Fibroblast of pulmonary artery (primary cell): Measurements from ENCODE around the gene LY86.

Source experiments
- DNase-seq: peaks from one replicate; pipeline ENCODE4 v3.0.0-alpha.2; 2010; ENCODE audit warnings: low read depth
- H3K4me3 ChIP-seq: replicated peaks from 2 replicates; pipeline ENCODE4 v1.5.1; 2011; ENCODE audit warnings: low read depth, mild to moderate bottlenecking, control low read depth, low read length, moderate library complexity
- TF ChIP-seq, protein P1 (sequence below): IDR thresholded peaks from 2 replicates; pipeline ENCODE4 v1.5.1; 2011; ENCODE audit warnings: mild to moderate bottlenecking, control low read depth, low read length, inconsistent platforms; ENCODE audit errors: missing control alignments

Gene LY86

DNA sequence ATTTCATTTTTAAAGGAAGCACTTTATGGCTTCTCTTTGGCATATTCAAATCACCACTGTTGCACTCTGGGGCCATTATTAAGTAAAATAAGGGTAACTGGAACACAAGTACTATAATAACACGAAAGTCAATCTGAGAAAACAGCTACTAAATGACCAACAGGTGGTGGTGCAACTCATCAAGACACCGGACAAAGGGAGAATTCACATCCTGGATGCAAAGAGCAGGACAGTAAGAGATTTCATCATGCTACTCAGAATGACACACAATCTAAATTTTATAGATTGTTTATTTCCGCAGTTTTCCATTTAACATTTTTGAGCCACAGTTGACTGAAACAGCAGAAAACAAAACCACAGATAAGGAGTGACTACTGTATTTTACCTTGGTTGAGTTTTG, 27.6 kb upstream of the LY86 start:
- DNase-seq = no peak
- TF ChIP-seq, protein P1, sequence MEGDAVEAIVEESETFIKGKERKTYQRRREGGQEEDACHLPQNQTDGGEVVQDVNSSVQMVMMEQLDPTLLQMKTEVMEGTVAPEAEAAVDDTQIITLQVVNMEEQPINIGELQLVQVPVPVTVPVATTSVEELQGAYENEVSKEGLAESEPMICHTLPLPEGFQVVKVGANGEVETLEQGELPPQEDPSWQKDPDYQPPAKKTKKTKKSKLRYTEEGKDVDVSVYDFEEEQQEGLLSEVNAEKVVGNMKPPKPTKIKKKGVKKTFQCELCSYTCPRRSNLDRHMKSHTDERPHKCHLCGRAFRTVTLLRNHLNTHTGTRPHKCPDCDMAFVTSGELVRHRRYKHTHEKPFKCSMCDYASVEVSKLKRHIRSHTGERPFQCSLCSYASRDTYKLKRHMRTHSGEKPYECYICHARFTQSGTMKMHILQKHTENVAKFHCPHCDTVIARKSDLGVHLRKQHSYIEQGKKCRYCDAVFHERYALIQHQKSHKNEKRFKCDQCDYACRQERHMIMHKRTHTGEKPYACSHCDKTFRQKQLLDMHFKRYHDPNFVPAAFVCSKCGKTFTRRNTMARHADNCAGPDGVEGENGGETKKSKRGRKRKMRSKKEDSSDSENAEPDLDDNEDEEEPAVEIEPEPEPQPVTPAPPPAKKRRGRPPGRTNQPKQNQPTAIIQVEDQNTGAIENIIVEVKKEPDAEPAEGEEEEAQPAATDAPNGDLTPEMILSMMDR = no peak
- H3K4me3 ChIP-seq = no peak overlapping the region

DNA sequence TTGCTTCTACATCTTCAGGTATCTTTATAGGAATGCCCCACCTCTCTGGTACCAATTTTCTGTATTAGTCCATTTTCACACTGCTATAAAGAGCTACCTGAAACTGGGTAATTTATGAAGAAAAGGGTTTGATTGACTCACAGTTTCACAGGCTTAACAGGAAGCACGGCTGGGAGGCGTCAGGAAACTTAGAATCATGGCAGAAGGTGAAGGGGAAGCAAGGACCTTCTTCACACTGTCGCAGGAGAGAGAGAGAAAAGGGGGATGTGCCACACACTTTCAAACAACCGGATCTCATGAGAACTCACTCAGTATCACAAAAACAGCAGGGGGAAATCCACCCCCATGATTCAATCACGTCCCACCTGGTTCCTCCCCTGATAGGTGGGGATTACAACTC, 24.4 kb upstream of the LY86 start:
- TF ChIP-seq, protein P1 = no peak
- no peak overlapping the region for H3K4me3 ChIP-seq
- DNase-seq = no peak

DNA sequence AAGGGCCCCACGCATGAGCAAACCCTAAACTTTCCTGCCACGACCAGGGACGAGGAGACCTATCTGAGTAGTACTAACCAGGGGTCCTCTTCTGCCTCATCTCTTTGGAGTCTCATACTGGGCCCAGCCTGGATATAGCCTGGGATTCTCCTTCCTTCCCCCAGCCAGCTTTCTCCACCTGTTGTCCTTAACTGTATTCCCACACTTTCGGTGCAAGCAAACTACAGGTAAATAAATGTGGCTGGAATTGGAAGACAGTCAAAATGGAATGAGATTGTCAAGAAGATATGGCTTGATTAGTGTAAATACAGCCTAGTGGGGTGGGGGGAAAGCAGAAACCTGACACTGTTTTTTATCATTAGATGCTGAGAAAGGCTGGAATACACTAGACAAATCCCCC, 23.5 kb upstream of the LY86 start:
- no peak for DNase-seq
- H3K4me3 ChIP-seq = no peak overlapping the region
- TF ChIP-seq, protein P1 = no peak

DNA sequence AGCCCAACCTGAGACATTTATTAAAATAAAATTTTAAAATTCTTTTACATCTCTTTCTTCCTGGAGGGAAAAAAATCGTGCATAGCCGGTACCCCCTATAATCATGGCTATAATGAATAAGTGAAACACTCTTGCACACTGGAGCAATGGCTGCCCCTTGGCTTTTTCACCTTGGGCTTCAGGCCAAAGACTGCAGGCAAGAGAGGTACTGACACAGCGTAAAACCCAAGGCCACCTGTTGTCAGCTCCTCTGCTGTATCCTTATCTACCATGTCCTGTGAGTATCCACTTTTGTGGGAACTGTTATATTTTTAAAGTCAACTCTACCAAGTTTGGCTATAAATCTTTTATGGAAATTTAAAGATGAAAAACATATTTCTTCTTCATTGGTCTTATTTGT, 23.0 kb upstream of the LY86 start:
- TF ChIP-seq, protein P1 = no peak
- H3K4me3 ChIP-seq = no peak overlapping the region
- DNase-seq = no peak

DNA sequence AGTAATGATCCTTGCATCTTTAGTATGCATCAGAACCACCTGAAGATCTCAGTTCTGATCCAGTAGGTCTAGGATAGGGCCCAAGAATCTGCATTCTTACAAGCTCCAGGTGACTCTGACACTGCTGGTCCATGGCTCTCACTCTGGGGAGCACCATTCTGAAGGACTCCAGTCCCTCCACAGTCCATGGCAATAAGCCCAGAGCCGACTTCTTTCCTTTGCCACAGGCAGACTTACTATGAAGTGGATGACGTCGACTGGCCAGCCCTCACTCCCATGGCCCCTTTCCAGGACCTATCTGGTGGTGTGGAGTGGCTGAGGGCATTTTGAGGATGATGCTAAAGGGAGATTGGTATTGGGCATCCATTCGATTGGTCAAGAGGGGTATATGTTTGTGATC, 21.8 kb upstream of the LY86 start:
- TF ChIP-seq, protein P1 = no peak
- no peak overlapping the region for H3K4me3 ChIP-seq
- no peak for DNase-seq

DNA sequence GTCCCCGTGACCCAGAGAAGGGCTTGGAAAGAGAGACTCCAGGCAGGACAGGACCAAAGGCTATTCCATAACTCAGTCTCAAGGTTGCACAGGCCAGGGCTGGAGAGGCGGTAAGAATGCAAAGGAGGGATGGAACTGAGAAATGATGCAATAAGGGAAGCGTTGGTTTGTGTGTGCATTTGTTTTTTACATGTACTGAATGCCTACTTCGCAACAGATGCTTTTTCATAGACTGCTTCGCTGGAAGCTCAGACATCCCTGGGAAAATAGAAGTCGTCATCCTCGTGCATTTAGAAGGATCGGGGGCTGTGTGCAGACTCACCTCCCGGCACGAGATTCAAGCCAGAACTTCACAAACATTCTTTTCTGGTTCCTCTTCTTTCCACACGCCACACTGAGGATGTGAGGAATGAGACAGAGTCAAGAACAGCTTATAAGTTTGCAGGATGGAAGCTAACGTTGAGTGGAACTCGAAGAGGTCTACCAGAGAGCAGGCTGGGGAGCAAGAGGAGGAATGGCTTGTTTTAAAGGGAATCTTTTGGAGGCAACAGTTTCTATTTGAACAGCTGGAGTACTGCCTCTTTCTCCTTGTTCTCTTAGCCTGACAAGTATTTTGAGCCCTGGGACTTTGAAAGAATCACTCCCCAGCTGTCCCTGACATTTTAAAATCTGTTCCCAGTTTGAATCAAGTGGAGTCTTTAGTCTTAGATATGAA, 19.3 kb upstream of the LY86 start:
- no peak overlapping the region for H3K4me3 ChIP-seq
- TF ChIP-seq, protein P1 = no peak
- no peak for DNase-seq

DNA sequence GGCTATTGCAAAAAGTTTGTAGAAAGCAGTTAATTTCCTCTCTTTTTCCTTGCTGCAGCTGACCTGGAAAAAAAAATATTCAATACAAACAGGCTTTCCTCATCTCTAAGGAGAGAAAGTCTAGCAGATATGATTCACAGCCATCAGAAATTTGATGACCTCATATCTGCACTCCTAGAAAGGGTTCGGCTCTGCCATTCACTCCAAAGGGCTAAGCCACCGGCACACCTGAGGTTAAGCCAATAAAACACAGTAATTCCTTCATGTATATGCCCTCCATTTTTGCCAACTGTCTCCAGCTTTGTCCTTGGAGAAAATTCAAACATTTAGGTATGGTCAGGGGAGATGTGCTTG, 18.7 kb upstream of the LY86 start:
- TF ChIP-seq, protein P1 = no peak
- H3K4me3 ChIP-seq = no peak overlapping the region
- DNase-seq = no peak
